Small intestine (tissue), 4 donors: ENCODE data around the gene OR6P1. TPM values are rescaled to one million over a fixed set of nuclear protein-coding genes. Genes with fewer than 3 reads are reported as not detected.

Source experiments
- polyA plus RNA-seq, 4 donors: library from polyadenylated mRNA; stranded (reverse) in 3 of 4; unstranded in 1 of 4; fragments of 200-250 nt in 3 of 4; fragments of 120-200 nt in 1 of 4; gene quantifications; one replicate each; pipeline versions ENCODE4 v1.2.1 to v1.2.3, GENCODE V29; 2013
- donor health status: healthy with polysubstance abuse.
- donor health status: Bipolar disorder and iron deficiency.
- donor health status: healthy.

Gene OR6P1
- polyA plus RNA-seq, 4 donors: not detected

Other genes with a start within 250 kb of the OR6P1 start
- gene CD1B, start 239.0 kb downstream of the OR6P1 start, polyA plus RNA-seq: not detected
- under 1 TPM in 2 of 4 donors, not detected in 2; 0.13 to 0.34 TPM for gene CD1E, start 216.7 kb downstream of the OR6P1 start, polyA plus RNA-seq
- not detected for gene OR10T2, start 171.1 kb downstream of the OR6P1 start, polyA plus RNA-seq
- not detected for gene OR10K2, start 144.3 kb downstream of the OR6P1 start, polyA plus RNA-seq
- not detected for gene OR10K1, start 108.7 kb downstream of the OR6P1 start, polyA plus RNA-seq
- gene OR10R2, start 98.4 kb downstream of the OR6P1 start, polyA plus RNA-seq: not detected
- not detected for gene OR6Y1, start 16.2 kb downstream of the OR6P1 start, polyA plus RNA-seq
- gene OR10X1, start 9.3 kb upstream of the OR6P1 start, polyA plus RNA-seq: not detected
- gene OR10Z1, start 34.7 kb upstream of the OR6P1 start, polyA plus RNA-seq: under 1 TPM in 1 of 4 donors, not detected in 3; under 0.01 TPM
- under 1 TPM in 2 of 4 donors, not detected in 2; under 0.01 to 0.30 TPM for gene SPTA1, start 116.1 kb upstream of the OR6P1 start, polyA plus RNA-seq
- not detected for gene OR6K2, start 130.1 kb upstream of the OR6P1 start, polyA plus RNA-seq
- not detected for gene OR6K3, start 150.1 kb upstream of the OR6P1 start, polyA plus RNA-seq
- gene OR6K6, start 184.1 kb upstream of the OR6P1 start, polyA plus RNA-seq: not detected
- not detected for gene OR6N1, start 201.6 kb upstream of the OR6P1 start, polyA plus RNA-seq
- not detected for gene OR6N2, start 210.6 kb upstream of the OR6P1 start, polyA plus RNA-seq